Ramos (cell line): ENCODE results near the gene PNCK.

Source experiments
- in situ Hi-C: fragments of 300-500 bp; cut with MboI; formaldehyde crosslinking; loops from one replicate; pipeline ENCODE4 v1.14.3; 2022; ENCODE audit warnings: low sequenced_read_pairs; ENCODE audit not compliant: unreplicated experiment

PNCK gene

GRCh38 chrX:153667956-153668396 lies 5.6 kb downstream of the PNCK start:
- in situ Hi-C loops, result loop anchor here (10.0 kb wide), 1 partner anchor 723 kb away; no protein-coding TSS in a partner anchor

- in situ Hi-C loops, result loop anchor here (10.0 kb wide), 1 partner anchor 723 kb away; no protein-coding TSS in a partner anchor
Observed at GRCh38 chrX:153667281-153667955, 6.2 kb downstream of the PNCK start.

- in situ Hi-C loops, result loop anchor here (10.0 kb wide), 1 partner anchor 721 kb away; no protein-coding TSS in a partner anchor
Observed at GRCh38 chrX:153665726-153666306, 7.8 kb downstream of the PNCK start.

GRCh38 chrX:153662266-153662665 lies 11.3 kb downstream of the PNCK start:
- in situ Hi-C loops, result loop anchor here (10.0 kb wide), 1 partner anchor 717 kb away; no protein-coding TSS in a partner anchor

- in situ Hi-C loops, result no loop called here
Observed at GRCh38 chrX:153659268-153659667, 14.3 kb downstream of the PNCK start.

GRCh38 chrX:153657161-153657560 lies 16.5 kb downstream of the PNCK start:
- in situ Hi-C loops, result no loop called here

- in situ Hi-C loops, result no loop called here
Observed at GRCh38 chrX:153653556-153653955, 20.1 kb downstream of the PNCK start.

- in situ Hi-C loops, result no loop called here
Observed at GRCh38 chrX:153651540-153652079, 22.0 kb downstream of the PNCK start.

GRCh38 chrX:153650959-153651358 lies 22.7 kb downstream of the PNCK start:
- in situ Hi-C loops, result no loop called here

GRCh38 chrX:153649915-153650782 lies 23.5 kb downstream of the PNCK start:
- in situ Hi-C loops, result no loop called here

- in situ Hi-C loops, result no loop called here
Observed at GRCh38 chrX:153649178-153649914, 24.3 kb downstream of the PNCK start.

- in situ Hi-C loops, result no loop called here
Observed at GRCh38 chrX:153648358-153649177, 25.0 kb downstream of the PNCK start.

- in situ Hi-C loops, result no loop called here
Observed at GRCh38 chrX:153647461-153648357, 25.9 kb downstream of the PNCK start.

- in situ Hi-C loops, result no loop called here
Observed at GRCh38 chrX:153646620-153647373, 26.8 kb downstream of the PNCK start, which contains the start of gene DUSP9. DUSP9 (plus strand) TSS chrX:153647203; CDS start chrX:153647954, 751 bp downstream.

GRCh38 chrX:153645921-153646488 lies 27.6 kb downstream of the PNCK start:
- in situ Hi-C loops, result no loop called here

GRCh38 chrX:153645151-153645550 lies 28.5 kb downstream of the PNCK start:
- in situ Hi-C loops, result no loop called here
